ENCODE results near the gene CADM1.

CADM1 gene

DNA sequence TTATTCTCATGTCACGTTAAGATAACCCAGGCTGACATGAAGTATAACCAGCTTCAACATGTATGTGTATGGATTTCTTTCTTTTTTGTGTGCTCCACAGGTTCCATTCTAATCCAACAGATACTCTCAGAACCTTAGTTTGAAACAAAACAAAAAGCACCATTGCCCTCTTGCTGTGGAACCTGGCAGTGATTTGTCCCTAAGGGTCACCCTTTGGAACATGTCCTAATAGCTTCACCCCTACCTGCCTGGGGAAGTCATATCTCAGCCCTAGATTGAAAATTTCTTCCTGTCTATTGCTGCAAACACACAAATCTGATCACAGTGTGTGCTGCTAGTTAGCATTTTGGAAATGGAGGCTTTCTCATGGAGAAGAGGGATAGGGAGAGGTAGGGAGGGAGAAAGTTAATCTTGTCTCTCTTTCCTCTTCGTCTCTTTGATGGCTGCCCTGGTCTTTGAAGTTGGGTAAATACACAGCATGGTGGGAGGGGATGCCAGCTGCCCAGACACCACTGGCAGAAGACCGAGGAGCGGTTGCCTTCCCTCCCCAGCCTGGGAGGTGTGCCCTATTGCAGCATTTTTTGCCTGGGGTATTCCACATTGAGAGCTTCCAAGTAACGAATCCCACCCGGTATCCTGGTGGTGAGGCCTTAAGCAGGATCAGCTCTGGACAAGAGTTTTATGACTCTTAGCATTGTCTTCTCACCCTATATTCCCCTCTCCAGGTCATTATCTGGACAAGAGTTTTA is 11.6 kb upstream of the CADM1 start:
- DNase-seq (ENCODE audit: low spot score) = no peak

DNA sequence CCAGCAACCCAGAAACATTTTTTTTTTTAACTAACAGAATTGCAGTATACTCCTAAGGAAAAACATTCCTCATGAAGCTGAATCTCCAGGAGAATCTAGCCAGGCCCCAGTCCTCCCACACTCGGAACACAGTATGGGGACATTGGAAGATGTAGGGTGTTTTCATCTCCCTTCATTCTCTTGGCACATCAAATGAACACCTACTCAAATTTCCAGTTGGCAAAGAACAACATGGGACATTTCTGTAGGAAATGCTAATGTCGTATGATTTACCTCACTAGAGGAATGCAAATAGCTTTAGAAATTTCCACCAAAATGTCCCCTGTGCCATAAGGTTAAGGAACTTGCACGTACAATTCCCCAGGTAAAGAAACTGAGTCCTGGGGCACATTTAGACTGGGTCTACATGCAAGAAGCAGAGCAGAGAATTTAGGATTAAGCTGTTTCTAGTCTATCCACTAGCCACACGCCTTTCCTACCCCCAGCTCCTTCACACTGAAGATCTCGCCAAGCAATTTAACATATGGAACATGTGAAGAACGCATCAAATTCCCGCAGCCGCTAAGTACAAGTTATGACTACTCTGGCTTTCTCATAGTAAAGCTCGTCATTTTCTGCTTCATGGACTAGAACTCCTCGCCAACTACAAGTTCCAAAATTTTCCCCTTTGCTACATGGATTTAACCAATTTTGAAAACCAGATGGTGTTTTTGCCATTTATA is 2.9 kb upstream of the CADM1 start:
- no peak for DNase-seq (ENCODE audit: low spot score)

DNA sequence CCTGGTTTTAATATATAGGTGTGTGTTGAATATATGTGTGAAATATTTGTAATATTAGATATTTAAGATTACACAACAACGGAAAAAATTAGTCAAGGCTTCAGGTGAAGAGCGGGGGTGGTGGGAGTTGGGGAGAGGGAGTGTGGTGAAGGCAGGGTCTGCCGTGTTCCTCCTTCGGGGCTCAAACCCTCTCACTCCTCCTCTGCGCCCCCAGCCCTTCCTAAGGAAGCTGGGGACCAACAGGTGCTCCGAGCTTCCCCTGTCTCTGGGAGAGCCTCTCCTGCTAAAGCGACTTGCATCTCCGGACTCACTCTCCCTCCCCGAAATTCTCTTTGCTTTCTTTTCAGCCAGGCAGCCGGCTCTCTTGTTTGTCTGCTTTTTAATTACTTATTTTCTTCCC is 960 bp upstream of the CADM1 start:
- DNase-seq (ENCODE audit: low spot score) = no peak

GRCh38 chr11:115503886-115504275 is 334 bp downstream of the CADM1 start:
- DNase-seq (ENCODE audit: low spot score) = peak; percentile 31

DNA sequence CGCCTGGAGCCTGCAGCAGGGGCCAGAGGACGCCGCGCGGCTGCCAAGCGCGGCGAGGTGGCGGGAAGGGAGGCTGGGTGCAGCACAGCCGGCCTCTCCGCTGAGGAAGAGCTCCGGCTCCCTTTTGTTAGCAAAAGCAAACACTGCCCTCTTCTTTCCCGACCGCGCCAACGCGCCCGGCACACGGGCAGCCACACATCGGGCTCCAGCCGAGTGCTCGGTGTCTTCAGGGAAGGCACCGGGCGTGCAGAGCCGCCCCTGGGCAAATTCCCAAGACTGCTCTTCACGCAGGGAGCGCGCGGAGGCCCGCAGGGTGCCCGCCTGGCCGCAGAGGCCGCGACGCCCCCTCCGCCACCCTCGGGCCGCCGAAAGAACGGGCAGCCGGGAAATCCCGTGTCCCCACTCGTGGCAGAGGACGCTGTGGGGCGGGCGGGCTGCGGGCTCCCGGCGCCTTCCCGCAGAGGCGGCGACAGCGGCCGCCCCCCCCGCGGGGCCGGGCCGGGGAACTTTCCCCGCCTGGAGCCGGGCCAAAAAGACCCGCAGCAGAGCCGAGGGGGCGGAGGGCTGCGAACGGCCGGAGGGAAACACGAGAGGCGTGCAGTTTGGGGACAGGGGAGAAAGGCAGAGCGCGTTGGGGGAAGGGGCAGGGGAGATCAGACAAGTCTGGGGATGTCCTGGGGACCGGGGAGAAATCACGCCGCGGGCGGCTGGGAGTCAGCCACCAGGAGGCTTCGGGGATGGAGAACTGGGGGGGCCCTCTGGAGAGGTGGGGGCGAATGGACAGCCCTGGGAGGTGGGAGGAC is 931 bp downstream of the CADM1 start:
- DNase-seq (ENCODE audit: low spot score) = peak; percentile 91

GRCh38 chr11:115502636-115503082 is 1.6 kb downstream of the CADM1 start:
- no peak for DNase-seq (ENCODE audit: low spot score)

DNA sequence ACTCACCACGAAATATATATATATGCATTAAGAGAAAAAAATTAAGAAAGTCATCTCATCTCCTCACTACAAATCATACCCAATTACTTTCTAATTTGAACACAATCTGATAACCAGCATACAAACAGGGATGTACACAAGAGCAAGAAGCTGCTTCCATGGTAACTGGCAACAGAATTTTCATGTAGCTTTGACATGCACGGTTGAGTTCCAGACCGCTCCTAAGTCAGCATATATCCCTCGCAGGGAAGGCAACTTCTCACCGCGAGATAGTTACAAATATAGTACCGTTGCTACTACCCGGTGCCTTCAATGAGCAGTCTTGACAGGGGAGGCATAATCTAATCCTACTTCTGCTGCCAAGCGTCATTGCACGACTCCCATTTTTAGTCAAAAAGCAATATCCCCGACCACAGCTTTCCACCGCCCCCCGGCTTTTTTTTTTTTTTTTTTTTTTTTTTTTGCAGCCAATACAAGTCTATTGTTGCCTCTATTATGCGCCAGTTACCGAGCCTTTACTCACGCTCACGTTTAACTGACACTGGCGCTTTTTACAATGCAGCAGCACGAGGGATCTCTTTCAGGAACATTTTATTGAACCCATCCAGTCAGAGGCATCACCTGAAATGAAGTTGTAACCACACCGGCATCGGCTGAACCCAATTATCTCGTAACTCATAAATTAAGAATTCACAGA is 2.2 kb downstream of the CADM1 start:
- DNase-seq (ENCODE audit: low spot score) = peak; percentile 64

DNA sequence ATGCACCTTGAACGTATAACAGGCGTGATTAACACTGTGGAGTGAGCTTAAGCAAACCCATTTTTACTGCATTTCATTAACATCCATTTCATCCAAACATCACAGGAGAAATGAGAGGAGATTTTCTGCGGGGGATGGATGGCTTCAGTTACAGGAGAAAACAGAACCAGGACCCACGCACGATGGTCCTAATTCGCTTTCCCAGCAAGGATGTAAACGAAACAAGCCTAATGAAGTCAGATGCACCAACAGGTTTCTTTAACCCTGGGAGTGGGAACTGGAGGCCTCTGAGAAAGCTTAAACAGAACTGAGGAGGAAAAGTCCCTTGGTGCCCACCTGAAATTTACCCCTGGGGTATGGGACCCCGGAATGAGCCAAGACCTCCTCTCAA is 2.7 kb downstream of the CADM1 start:
- DNase-seq (ENCODE audit: low spot score) = no peak

DNA sequence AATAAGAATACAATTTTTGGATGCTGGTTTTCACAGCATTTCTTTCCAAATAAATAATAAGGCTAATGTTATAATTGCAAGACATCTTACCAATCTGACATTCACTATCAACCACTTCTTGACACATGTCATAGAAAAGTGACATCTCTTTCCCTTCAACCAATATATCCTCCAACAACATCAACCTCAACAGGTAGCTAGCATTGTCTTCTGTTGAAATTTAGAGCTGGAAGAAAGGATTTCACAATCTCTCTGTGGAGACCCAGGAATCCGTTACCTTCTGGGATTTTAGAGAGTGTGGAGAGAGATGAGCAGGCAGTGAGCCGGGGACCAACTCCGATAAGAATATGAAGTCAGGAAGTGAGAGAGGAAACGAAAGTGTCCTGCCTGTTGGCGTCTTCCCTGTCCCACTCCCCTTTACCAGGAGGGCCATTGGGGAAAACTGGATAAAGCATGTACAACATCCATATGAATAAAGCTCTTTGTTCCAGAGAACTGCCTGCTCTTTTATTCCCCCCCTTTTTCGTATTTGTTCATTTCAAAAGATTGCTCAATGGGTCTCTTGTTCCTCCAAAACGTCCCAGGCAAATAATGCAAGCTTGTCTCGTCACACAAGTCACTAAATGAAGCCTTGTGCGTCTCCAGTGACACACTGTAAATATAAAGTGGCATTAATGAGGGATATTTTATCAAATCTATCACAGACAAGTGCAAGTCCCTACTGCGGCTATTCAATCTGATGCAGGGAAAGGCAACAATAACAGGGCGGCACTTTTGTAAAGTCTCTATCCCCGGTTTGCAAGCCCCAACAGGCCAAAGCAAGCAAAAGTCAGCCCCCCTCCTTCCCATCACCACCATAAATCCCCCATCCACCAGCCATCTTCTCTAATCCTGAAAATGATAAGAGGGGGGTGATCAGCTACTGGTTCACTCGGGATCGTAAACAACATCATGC is 3.4 kb downstream of the CADM1 start:
- peak; percentile 89 for DNase-seq (ENCODE audit: low spot score)

- no peak for DNase-seq (ENCODE audit: low spot score)
These were observed 4.3 kb downstream of the CADM1 start for GRCh38 chr11:115499891-115500290.

- DNase-seq (ENCODE audit: low spot score) = no peak
These were observed 4.9 kb downstream of the CADM1 start for GRCh38 chr11:115499241-115499799.

DNA sequence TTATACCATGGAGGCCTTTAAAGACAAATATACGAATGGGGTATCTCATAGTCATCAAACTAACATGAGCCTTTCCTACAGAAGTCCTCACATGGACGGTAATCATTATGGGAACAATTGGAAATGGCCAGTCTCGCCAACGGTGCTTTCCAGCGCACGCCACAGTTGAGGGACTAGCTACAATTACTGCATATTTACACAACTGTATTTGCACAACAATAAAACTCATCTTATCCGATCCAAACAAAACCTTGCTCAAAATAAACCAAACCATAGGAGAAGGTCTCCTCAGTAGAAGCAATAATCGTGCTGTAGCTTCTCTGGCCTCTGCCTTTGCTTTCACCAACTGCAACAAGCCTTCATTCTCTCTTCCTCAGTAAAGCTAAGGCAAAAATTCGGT is 5.9 kb downstream of the CADM1 start:
- no peak for DNase-seq (ENCODE audit: low spot score)

DNA sequence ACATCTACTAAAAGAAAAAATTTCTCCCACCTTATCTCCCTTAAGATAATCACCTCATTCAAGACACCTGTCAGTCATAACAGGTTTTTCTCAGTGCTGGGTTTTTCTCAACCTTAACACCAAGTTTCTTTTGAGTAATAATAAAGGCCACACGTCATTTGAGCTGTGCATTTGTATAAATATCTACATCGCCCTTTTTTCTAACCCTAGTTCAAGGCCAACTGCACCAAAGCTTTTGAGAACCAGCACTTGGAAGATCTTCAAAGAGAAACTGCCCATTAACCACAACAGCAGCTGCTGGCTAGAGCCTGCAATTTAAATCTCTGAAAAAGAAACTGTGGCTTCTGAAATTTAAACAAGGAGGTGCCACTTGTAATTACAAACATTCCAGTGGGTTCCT is 6.9 kb downstream of the CADM1 start:
- no peak for DNase-seq (ENCODE audit: low spot score)

- peak; percentile 50 for DNase-seq (ENCODE audit: low spot score)
These were observed 7.3 kb downstream of the CADM1 start for GRCh38 chr11:115496892-115497291.

DNA sequence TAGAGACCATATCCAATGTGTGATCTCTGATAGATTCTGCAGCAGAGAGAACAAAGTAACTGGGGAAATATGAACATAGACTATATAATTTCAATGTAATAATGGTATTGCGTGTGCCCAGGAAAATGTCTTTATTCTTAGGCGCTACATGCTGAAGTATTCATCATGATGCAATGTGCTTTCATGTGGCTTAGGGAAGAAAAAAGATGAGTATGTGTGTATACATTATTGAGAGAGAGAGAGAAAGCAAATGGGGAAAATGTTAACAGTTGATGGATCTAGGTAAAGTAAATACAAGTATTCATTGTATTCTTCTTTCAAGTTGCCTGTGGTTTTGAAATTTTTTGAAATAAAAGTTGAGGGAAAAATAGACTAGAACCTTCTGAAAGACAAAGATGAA is 10.3 kb downstream of the CADM1 start:
- no peak for DNase-seq (ENCODE audit: low spot score)

GRCh38 chr11:115493488-115493887 is 10.7 kb downstream of the CADM1 start:
- no peak for DNase-seq (ENCODE audit: low spot score)

DNA sequence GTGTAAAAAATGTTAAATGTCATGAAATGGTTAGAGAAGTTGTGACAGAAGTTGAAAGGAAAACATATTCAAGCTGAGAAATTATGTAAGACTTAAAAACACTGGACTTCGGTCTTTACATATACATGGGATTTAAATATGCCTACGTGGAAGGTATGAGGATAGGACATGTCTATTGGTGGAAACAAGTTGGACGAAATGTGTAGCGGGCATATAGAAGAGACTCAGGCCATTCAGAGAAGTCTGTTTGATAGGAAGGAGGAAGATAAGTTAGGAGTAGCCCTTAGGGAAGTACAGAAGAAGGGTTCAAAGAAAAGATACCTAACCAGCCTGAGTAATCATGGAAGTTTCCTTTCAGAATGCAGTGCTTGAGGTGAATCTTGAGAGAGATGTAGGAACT is 14.7 kb downstream of the CADM1 start:
- DNase-seq (ENCODE audit: low spot score) = no peak

DNA sequence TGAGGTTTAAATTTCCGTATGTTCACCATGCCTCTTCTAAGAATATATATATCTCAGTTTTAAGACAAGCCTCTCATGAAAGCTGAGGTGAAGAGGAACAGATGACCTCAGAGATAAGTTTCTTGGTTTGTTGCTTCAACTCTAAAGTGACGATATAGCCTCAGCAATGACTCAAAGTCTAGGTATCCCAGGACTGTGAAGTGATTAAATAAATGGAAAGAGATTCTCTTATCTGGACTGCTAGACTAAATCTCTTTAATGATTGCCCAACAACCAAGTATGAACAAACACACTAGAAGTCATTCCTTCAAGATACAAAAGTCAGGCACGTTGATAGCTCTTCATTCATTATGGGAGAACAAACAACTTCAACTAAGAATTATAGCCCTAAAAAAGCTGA is 15.3 kb downstream of the CADM1 start:
- no peak for DNase-seq (ENCODE audit: low spot score)

DNA sequence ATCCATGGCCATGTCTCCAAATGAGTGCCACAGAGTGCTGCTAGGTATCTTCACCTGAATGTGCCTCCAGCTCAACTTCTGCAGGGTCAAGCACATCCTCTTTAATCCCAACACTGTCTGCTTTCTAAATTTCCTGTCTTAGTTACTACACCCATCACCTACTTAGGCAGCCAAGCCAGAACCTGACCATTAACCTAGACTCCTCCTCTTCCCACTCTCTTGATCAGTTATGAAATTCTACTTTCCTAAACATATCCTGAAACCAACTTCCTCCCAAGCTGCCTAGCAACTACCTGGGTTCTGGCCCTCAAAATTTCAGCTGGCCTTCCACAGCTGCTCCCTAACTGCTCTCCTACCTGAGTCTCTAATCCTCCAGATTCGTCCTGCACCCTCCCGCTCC is 22.7 kb downstream of the CADM1 start:
- DNase-seq (ENCODE audit: low spot score) = no peak

GRCh38 chr11:115480611-115481010 is 23.6 kb downstream of the CADM1 start:
- DNase-seq (ENCODE audit: low spot score) = no peak

- no peak for DNase-seq (ENCODE audit: low spot score)
These were observed 26.8 kb downstream of the CADM1 start for GRCh38 chr11:115477410-115477809.

Measured in Ammon's horn (tissue), 1 donor.